GM12891 (cell line): Measurements from ENCODE around the gene SPACA6.

ENCODE experiments used
- DNase-seq: peaks from one replicate; pipeline ENCODE4 v3.0.0; 2011; ENCODE audit warnings: low spot score; ENCODE audit not compliant: insufficient read length
- FAIRE-seq: peaks from 2 replicates; lab custom pipeline; 2011; peaks lifted over from hg19 to GRCh38; lab: Jason Lieb, UNC
- PAX5 ChIP-seq: IDR thresholded peaks from 2 replicates; pipeline ENCODE4 v1.6.1; 2011; ENCODE audit warnings: low read length, moderate library complexity, mild to moderate bottlenecking; ENCODE audit not compliant: insufficient read depth, severe bottlenecking
- POLR2A ChIP-seq: IDR thresholded peaks from 2 replicates; pipeline ENCODE4 v1.6.1; 2011; ENCODE audit warnings: low read depth, low read length, control low read depth
- POLR2AphosphoS5 ChIP-seq: IDR thresholded peaks from 2 replicates; pipeline ENCODE4 v1.6.1; 2011; ENCODE audit warnings: low read depth, low read length, control low read depth
- POU2F2 ChIP-seq: IDR thresholded peaks from 2 replicates; pipeline ENCODE4 v1.6.1; 2011; ENCODE audit warnings: low read depth, mild to moderate bottlenecking, control low read depth, low read length, moderate library complexity
- SPI1 ChIP-seq: IDR thresholded peaks from 2 replicates; pipeline ENCODE4 v1.6.1; 2011; ENCODE audit warnings: low read depth, low read length, control low read depth
- TAF1 ChIP-seq: IDR thresholded peaks from 2 replicates; pipeline ENCODE4 v1.6.1; 2011; ENCODE audit warnings: low read depth, low read length, control low read depth

The SPACA6 gene

GRCh38 chr19:51713319-51714285, 20.5 kb downstream of the SPACA6 start:
- no peak for DNase-seq
- TF ChIP-seq PAX5 (no peak), POU2F2 (no peak), POLR2AphosphoS5 (no peak), TAF1 (no peak)
- no peak for FAIRE-seq

- FAIRE-seq, result no peak
- no peak for DNase-seq
- TF ChIP-seq TAF1 (no peak), POLR2AphosphoS5 (no peak), POU2F2 (no peak)
Observed at GRCh38 chr19:51714848-51715247, 21.7 kb downstream of the SPACA6 start.

GRCh38 chr19:51715850-51716249, 22.7 kb downstream of the SPACA6 start:
- TF ChIP-seq PAX5 (no peak), POU2F2 (no peak), POLR2AphosphoS5 (no peak), SPI1 (no peak), POLR2A (no peak), TAF1 (no peak)
- DNase-seq, result no peak
- no peak for FAIRE-seq

DNA sequence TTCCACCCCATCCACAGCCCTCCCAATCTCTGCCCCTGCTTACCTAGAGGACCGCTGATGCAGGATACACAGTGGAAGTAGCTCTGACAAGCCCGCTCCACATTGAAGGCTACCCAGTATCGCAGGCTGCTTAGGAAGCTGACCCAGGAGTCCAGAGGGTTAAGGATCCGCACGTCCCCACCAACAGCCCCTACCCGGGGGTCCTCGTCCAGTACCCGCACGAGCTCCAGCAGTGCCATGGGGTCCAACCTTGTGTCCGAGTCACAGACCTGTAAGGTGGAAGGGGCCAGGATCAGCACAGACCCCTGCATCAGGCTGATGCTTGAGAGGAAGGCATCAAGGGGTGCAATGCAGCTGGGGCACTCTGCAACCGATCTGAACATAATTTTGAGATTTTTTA, 23.8 kb downstream of the SPACA6 start:
- no peak for FAIRE-seq
- no peak for TF ChIP-seq POLR2A
- TF ChIP-seq TAF1, result no peak
- no peak for TF ChIP-seq POU2F2

GRCh38 chr19:51719251-51719988, 26.3 kb downstream of the SPACA6 start:
- no peak for DNase-seq
- no peak for TF ChIP-seq SPI1
- no peak for TF ChIP-seq POLR2AphosphoS5
- TF ChIP-seq POU2F2, result no peak
- no peak for TF ChIP-seq PAX5
- no peak for FAIRE-seq

More for the DNA sequence above, 23.8 kb downstream of the SPACA6 start:
- no peak for DNase-seq

DNA sequence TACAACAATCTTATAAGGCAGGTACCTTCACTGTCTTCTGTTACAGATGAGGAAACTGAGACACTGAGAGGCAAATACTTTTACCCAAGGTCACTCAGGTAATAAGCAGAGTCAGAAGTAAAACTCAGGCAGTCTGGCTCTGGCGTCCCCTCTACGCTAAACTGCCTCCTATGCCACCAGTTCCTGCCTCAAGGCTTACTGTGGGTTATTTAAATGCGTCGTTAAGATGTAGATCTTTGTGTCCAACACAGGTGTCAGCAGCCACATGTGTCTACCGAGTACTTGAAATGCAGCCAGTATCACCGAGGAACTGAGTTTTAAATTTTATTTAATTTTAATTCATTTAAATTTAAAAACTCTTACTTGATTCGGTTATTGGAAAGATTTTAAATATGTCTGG, 28.8 kb downstream of the SPACA6 start:
- no peak for DNase-seq
- TF ChIP-seq PAX5 (no peak), POU2F2 (no peak), SPI1 (no peak), TAF1 (no peak)
- no peak for FAIRE-seq

GRCh38 chr19:51722492-51722891, 29.4 kb downstream of the SPACA6 start:
- FAIRE-seq, result no peak
- no peak for DNase-seq
- no peak for TF ChIP-seq POLR2AphosphoS5
- TF ChIP-seq SPI1, result no peak
- TF ChIP-seq POLR2A, result no peak
- no peak for TF ChIP-seq TAF1
- no peak for TF ChIP-seq POU2F2
- no peak for TF ChIP-seq PAX5

DNA sequence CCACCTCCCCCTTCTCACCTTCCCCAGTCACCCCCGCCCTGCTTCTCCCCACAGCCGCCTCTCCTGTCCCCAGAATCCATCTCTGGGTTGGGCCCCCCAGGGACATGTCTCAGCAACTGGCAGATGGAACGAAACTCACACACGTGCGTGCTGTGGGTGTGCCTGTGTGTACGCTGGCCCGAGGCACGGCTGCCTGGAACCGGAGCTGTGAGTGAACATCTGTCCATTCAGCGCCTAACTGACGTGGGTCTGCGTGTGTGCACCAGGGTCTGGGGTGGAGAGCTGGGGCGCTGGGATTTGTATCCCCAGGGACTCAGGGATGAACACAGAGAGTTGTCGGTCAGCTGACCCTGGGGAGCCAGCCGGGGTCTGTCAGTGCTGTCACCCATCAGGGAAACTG, 31.4 kb downstream of the SPACA6 start:
- DNase-seq (no peak), FAIRE-seq (no peak)
- TF ChIP-seq POLR2A, result no peak
- no peak for TF ChIP-seq POU2F2
- TF ChIP-seq POLR2AphosphoS5, result no peak
- no peak for TF ChIP-seq SPI1
- TF ChIP-seq PAX5, result no peak
- TF ChIP-seq TAF1, result no peak

- DNase-seq (no peak), FAIRE-seq (no peak)
- no peak for TF ChIP-seq POLR2AphosphoS5
- no peak for TF ChIP-seq POU2F2
- TF ChIP-seq POLR2A, result no peak
- TF ChIP-seq SPI1, result no peak
- no peak for TF ChIP-seq PAX5
- no peak for TF ChIP-seq TAF1
Observed at GRCh38 chr19:51726049-51726448, 32.9 kb downstream of the SPACA6 start.

DNA sequence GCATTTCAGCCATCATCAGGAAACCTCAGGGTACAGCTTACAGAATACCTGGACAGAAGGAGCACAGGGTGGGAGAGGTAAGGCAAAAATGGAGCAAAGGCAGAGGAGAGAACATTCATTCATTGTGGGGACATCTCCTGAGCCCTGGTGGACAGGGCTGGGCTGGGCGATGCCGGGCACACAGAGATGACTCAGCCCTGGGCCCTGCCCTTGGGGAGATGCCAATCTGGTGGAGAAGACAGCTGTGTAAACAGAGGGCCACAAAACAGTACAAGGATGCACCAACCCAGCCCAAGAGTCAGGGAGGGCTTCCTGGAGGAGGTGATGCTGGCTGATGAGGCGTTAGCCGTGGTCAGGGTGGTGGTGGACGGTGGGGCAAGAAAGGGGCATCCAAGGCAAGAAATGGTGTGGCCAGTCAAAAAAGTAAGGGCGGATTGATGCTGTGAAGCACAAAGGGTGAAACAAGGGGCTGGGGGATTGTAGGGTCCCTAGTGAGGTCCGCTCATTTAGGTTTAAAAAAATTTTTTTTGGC, 34.3 kb downstream of the SPACA6 start:
- TF ChIP-seq POLR2AphosphoS5, result no peak
- TF ChIP-seq TAF1, result no peak
- no peak for TF ChIP-seq PAX5
- no peak for TF ChIP-seq POLR2A
- no peak for TF ChIP-seq POU2F2
- no peak for TF ChIP-seq SPI1

More for the DNA sequence above, 34.3 kb downstream of the SPACA6 start:
- no peak for FAIRE-seq
- DNase-seq, result no peak
